Measurements from ENCODE around the gene TAF3. TPM values are rescaled to one million over a fixed set of nuclear protein-coding genes. Genes with fewer than 3 reads are reported as not detected.

The TAF3 gene
- total RNA-seq, 4 donors from 2014 or later, result 2.9 to 17.5 (median 5.1) TPM

- Histone ChIP-seq H3K9me3 (no peaks in the 10 kb centered on the region), H3K27me3 (peaks cover 0 to 8% of the 10 kb centered on the region in 2 donors), H3K4me1 (no peaks in the 10 kb centered on the region), H3K36me3 (no peaks in the 10 kb centered on the region), H3K4me3 (no peak overlapping the region), H3K27ac (no peak overlapping the region)
- no peak for TF ChIP-seq POLR2A (IDR thresholded peaks at IDR 0.05)
- TF ChIP-seq, protein P1, sequence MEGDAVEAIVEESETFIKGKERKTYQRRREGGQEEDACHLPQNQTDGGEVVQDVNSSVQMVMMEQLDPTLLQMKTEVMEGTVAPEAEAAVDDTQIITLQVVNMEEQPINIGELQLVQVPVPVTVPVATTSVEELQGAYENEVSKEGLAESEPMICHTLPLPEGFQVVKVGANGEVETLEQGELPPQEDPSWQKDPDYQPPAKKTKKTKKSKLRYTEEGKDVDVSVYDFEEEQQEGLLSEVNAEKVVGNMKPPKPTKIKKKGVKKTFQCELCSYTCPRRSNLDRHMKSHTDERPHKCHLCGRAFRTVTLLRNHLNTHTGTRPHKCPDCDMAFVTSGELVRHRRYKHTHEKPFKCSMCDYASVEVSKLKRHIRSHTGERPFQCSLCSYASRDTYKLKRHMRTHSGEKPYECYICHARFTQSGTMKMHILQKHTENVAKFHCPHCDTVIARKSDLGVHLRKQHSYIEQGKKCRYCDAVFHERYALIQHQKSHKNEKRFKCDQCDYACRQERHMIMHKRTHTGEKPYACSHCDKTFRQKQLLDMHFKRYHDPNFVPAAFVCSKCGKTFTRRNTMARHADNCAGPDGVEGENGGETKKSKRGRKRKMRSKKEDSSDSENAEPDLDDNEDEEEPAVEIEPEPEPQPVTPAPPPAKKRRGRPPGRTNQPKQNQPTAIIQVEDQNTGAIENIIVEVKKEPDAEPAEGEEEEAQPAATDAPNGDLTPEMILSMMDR (IDR thresholded peaks at IDR 0.05), result no peak
- intact Hi-C loops (cut with DNase I; ENCODE audit: low total_unique reads), result no loop called here
- DNase-seq, result no peak
These were observed 245.0 kb downstream of the TAF3 start for GRCh38 chr10:8063128-8063908.

- H3K36me3 ChIP-seq, result no peaks in the 10 kb centered on the region
- H3K4me1 ChIP-seq, result no peaks in the 10 kb centered on the region
- H3K4me3 ChIP-seq, result no peak overlapping the region
- TF ChIP-seq POLR2A (IDR thresholded peaks at IDR 0.05), result no peak
- TF ChIP-seq, protein P1 (IDR thresholded peaks at IDR 0.05), result no peak
- peaks cover 0 to 8% of the 10 kb centered on the region in 2 donors for H3K27me3 ChIP-seq
- H3K9me3 ChIP-seq, result no peaks in the 10 kb centered on the region
- no peak for DNase-seq
- no peak overlapping the region for H3K27ac ChIP-seq
- intact Hi-C loops (cut with DNase I; ENCODE audit: low total_unique reads), result no loop called here
These were observed 245.6 kb downstream of the TAF3 start for GRCh38 chr10:8063935-8064334.

DNA sequence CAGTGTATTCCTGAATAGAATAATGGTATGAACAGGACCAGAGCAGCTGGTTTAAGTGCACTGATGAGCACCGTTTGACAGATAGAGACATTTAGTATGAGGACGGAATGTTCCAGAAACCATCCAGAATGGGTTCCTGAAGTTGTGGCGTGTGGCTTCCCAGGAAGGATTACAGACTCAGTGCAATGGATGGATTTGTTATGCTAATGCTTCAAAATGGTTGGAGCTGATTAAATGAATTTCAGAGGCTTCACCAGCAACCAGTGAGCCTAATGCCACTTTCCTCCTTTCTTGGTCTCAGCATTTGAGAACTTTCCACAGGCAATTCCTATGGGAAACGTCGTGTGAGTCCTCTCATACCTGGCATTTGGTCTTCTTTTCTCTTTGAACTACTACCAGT lies 246.1 kb downstream of the TAF3 start:
- intact Hi-C loops (cut with DNase I; ENCODE audit: low total_unique reads), result no loop called here
- Histone ChIP-seq H3K4me1 (no peaks in the 10 kb centered on the region), H3K4me3 (no peak overlapping the region), H3K27ac (no peak overlapping the region), H3K27me3 (peaks cover 0 to 8% of the 10 kb centered on the region in 2 donors), H3K36me3 (no peaks in the 10 kb centered on the region), H3K9me3 (no peaks in the 10 kb centered on the region)
- TF ChIP-seq POLR2A (IDR thresholded peaks at IDR 0.05), result no peak
- TF ChIP-seq, protein P1 (IDR thresholded peaks at IDR 0.05), result no peak
- no peak for DNase-seq

DNA sequence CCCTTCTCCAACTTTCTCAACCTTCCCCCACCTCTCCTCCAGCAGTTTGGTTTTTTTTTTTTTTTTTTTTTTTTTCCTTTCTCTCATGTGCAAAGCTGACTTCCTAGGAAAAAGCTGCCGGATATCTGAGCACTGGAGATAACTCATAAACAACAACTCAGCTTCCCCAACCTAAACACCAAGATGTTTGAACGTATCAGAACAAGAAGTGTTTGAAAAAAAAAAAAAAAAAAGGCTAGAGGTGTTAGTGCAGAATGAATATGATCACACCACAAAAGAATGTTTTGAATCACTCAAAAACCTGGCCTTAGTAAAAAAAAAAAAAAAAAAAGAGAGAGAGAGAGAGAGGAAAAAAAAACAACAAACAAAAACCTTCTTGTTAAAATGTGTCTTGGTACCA lies 247.3 kb downstream of the TAF3 start:
- Histone ChIP-seq H3K27ac (no peak overlapping the region), H3K27me3 (peaks cover 0 to 8% of the 10 kb centered on the region in 2 donors), H3K4me1 (no peaks in the 10 kb centered on the region), H3K36me3 (no peaks in the 10 kb centered on the region), H3K9me3 (no peaks in the 10 kb centered on the region), H3K4me3 (no peak overlapping the region)
- intact Hi-C loops (cut with DNase I; ENCODE audit: low total_unique reads), result no loop called here
- no peak for DNase-seq
- TF ChIP-seq, protein P1 (IDR thresholded peaks at IDR 0.05), result no peak
- TF ChIP-seq POLR2A (IDR thresholded peaks at IDR 0.05), result no peak

- intact Hi-C loops (cut with DNase I; ENCODE audit: low total_unique reads), result no loop called here
These were observed 247.8 kb downstream of the TAF3 start for GRCh38 chr10:8066124-8066523.

More at GRCh38 chr10:8066124-8066523, 247.8 kb downstream of the TAF3 start:
- no peak overlapping the region for H3K27ac ChIP-seq
- H3K27me3 ChIP-seq, result peaks cover 0 to 8% of the 10 kb centered on the region in 2 donors
- no peaks in the 10 kb centered on the region for H3K4me1 ChIP-seq
- TF ChIP-seq, protein P1 (IDR thresholded peaks at IDR 0.05), result no peak
- no peak for TF ChIP-seq POLR2A (IDR thresholded peaks at IDR 0.05)
- no peak for DNase-seq
- H3K9me3 ChIP-seq, result no peaks in the 10 kb centered on the region
- no peak overlapping the region for H3K4me3 ChIP-seq
- H3K36me3 ChIP-seq, result no peaks in the 10 kb centered on the region

Data from uterus (tissue), 4 donors.